ENCODE results near the gene ANO4.

Gene ANO4

GRCh38 chr12:100899301-100899700, 104.7 kb downstream of the ANO4 start:
- Histone ChIP-seq H3K4me1 (ENCODE audit: control insufficient read depth in 2 of 2, insufficient read depth in 2 of 2, low read length in 2 of 2) (no peaks in the 10 kb centered on the region), H3K9me3 (ENCODE audit: control insufficient read depth in 2 of 2, low read length in 2 of 2) (no peaks in the 10 kb centered on the region), H3K4me3 (ENCODE audit: low read length in 2 of 2) (no peak overlapping the region), H3K36me3 (ENCODE audit: control insufficient read depth in 2 of 2, insufficient read depth in 2 of 2, low read length in 2 of 2) (no peaks in the 10 kb centered on the region), H3K27me3 (ENCODE audit: control insufficient read depth in 2 of 2, insufficient read depth in 2 of 2, low read length in 2 of 2) (no peaks in the 10 kb centered on the region), H3K9ac (ENCODE audit: low read depth in 1 of 2, low read length in 2 of 2) (no peak overlapping the region), H3K27ac (ENCODE audit: low read depth in 2 of 2, low read length in 2 of 2) (no peak overlapping the region)

GRCh38 chr12:100900808-100901207, 106.2 kb downstream of the ANO4 start:
- H3K4me3 ChIP-seq (ENCODE audit: low read length in 2 of 2) = no peak overlapping the region
- H3K27me3 ChIP-seq (ENCODE audit: control insufficient read depth in 2 of 2, insufficient read depth in 2 of 2, low read length in 2 of 2) = no peaks in the 10 kb centered on the region
- no peaks in the 10 kb centered on the region for H3K4me1 ChIP-seq (ENCODE audit: control insufficient read depth in 2 of 2, insufficient read depth in 2 of 2, low read length in 2 of 2)
- no peak overlapping the region for H3K9ac ChIP-seq (ENCODE audit: low read depth in 1 of 2, low read length in 2 of 2)
- no peaks in the 10 kb centered on the region for H3K36me3 ChIP-seq (ENCODE audit: control insufficient read depth in 2 of 2, insufficient read depth in 2 of 2, low read length in 2 of 2)
- no peak overlapping the region for H3K27ac ChIP-seq (ENCODE audit: low read depth in 2 of 2, low read length in 2 of 2)
- H3K9me3 ChIP-seq (ENCODE audit: control insufficient read depth in 2 of 2, low read length in 2 of 2) = no peaks in the 10 kb centered on the region

- H3K4me3 ChIP-seq (ENCODE audit: low read length in 2 of 2) = no peak overlapping the region
- H3K4me1 ChIP-seq (ENCODE audit: control insufficient read depth in 2 of 2, insufficient read depth in 2 of 2, low read length in 2 of 2) = no peaks in the 10 kb centered on the region
- no peaks in the 10 kb centered on the region for H3K27me3 ChIP-seq (ENCODE audit: control insufficient read depth in 2 of 2, insufficient read depth in 2 of 2, low read length in 2 of 2)
- no peaks in the 10 kb centered on the region for H3K36me3 ChIP-seq (ENCODE audit: control insufficient read depth in 2 of 2, insufficient read depth in 2 of 2, low read length in 2 of 2)
- no peak overlapping the region for H3K27ac ChIP-seq (ENCODE audit: low read depth in 2 of 2, low read length in 2 of 2)
- no peaks in the 10 kb centered on the region for H3K9me3 ChIP-seq (ENCODE audit: control insufficient read depth in 2 of 2, low read length in 2 of 2)
- H3K9ac ChIP-seq (ENCODE audit: low read depth in 1 of 2, low read length in 2 of 2) = no peak overlapping the region
Observed at GRCh38 chr12:100901266-100901665, 106.7 kb downstream of the ANO4 start.

- Histone ChIP-seq H3K27ac (ENCODE audit: low read depth in 2 of 2, low read length in 2 of 2) (no peak overlapping the region), H3K36me3 (ENCODE audit: control insufficient read depth in 2 of 2, insufficient read depth in 2 of 2, low read length in 2 of 2) (no peaks in the 10 kb centered on the region), H3K27me3 (ENCODE audit: control insufficient read depth in 2 of 2, insufficient read depth in 2 of 2, low read length in 2 of 2) (no peaks in the 10 kb centered on the region), H3K9ac (ENCODE audit: low read depth in 1 of 2, low read length in 2 of 2) (no peak overlapping the region), H3K4me3 (ENCODE audit: low read length in 2 of 2) (no peak overlapping the region), H3K4me1 (ENCODE audit: control insufficient read depth in 2 of 2, insufficient read depth in 2 of 2, low read length in 2 of 2) (no peaks in the 10 kb centered on the region), H3K9me3 (ENCODE audit: control insufficient read depth in 2 of 2, low read length in 2 of 2) (no peaks in the 10 kb centered on the region)
Observed at GRCh38 chr12:100904270-100904669, 109.7 kb downstream of the ANO4 start.

GRCh38 chr12:100908501-100908900, 113.9 kb downstream of the ANO4 start:
- no peaks in the 10 kb centered on the region for H3K4me1 ChIP-seq (ENCODE audit: control insufficient read depth in 2 of 2, insufficient read depth in 2 of 2, low read length in 2 of 2)
- no peaks in the 10 kb centered on the region for H3K9me3 ChIP-seq (ENCODE audit: control insufficient read depth in 2 of 2, low read length in 2 of 2)
- no peak overlapping the region for H3K27ac ChIP-seq (ENCODE audit: low read depth in 2 of 2, low read length in 2 of 2)
- H3K27me3 ChIP-seq (ENCODE audit: control insufficient read depth in 2 of 2, insufficient read depth in 2 of 2, low read length in 2 of 2) = no peaks in the 10 kb centered on the region
- no peak overlapping the region for H3K4me3 ChIP-seq (ENCODE audit: low read length in 2 of 2)
- no peak overlapping the region for H3K9ac ChIP-seq (ENCODE audit: low read depth in 1 of 2, low read length in 2 of 2)
- no peaks in the 10 kb centered on the region for H3K36me3 ChIP-seq (ENCODE audit: control insufficient read depth in 2 of 2, insufficient read depth in 2 of 2, low read length in 2 of 2)

- no peaks in the 10 kb centered on the region for H3K36me3 ChIP-seq (ENCODE audit: control insufficient read depth in 2 of 2, insufficient read depth in 2 of 2, low read length in 2 of 2)
- no peak overlapping the region for H3K9ac ChIP-seq (ENCODE audit: low read depth in 1 of 2, low read length in 2 of 2)
- H3K4me1 ChIP-seq (ENCODE audit: control insufficient read depth in 2 of 2, insufficient read depth in 2 of 2, low read length in 2 of 2) = no peaks in the 10 kb centered on the region
- H3K9me3 ChIP-seq (ENCODE audit: control insufficient read depth in 2 of 2, low read length in 2 of 2) = no peaks in the 10 kb centered on the region
- no peak overlapping the region for H3K4me3 ChIP-seq (ENCODE audit: low read length in 2 of 2)
- H3K27me3 ChIP-seq (ENCODE audit: control insufficient read depth in 2 of 2, insufficient read depth in 2 of 2, low read length in 2 of 2) = no peaks in the 10 kb centered on the region
- H3K27ac ChIP-seq (ENCODE audit: low read depth in 2 of 2, low read length in 2 of 2) = no peak overlapping the region
Observed at GRCh38 chr12:100913872-100914592, 119.5 kb downstream of the ANO4 start.

GRCh38 chr12:100919116-100919515, 124.5 kb downstream of the ANO4 start:
- no peak overlapping the region for H3K9ac ChIP-seq (ENCODE audit: low read depth in 1 of 2, low read length in 2 of 2)
- H3K27me3 ChIP-seq (ENCODE audit: control insufficient read depth in 2 of 2, insufficient read depth in 2 of 2, low read length in 2 of 2) = no peaks in the 10 kb centered on the region
- no peak overlapping the region for H3K27ac ChIP-seq (ENCODE audit: low read depth in 2 of 2, low read length in 2 of 2)
- H3K4me1 ChIP-seq (ENCODE audit: control insufficient read depth in 2 of 2, insufficient read depth in 2 of 2, low read length in 2 of 2) = no peaks in the 10 kb centered on the region
- H3K9me3 ChIP-seq (ENCODE audit: control insufficient read depth in 2 of 2, low read length in 2 of 2) = no peaks in the 10 kb centered on the region
- H3K36me3 ChIP-seq (ENCODE audit: control insufficient read depth in 2 of 2, insufficient read depth in 2 of 2, low read length in 2 of 2) = no peaks in the 10 kb centered on the region
- no peak overlapping the region for H3K4me3 ChIP-seq (ENCODE audit: low read length in 2 of 2)

GRCh38 chr12:100920493-100920892, 125.9 kb downstream of the ANO4 start:
- H3K9ac ChIP-seq (ENCODE audit: low read depth in 1 of 2, low read length in 2 of 2) = no peak overlapping the region
- H3K27me3 ChIP-seq (ENCODE audit: control insufficient read depth in 2 of 2, insufficient read depth in 2 of 2, low read length in 2 of 2) = no peaks in the 10 kb centered on the region
- H3K4me3 ChIP-seq (ENCODE audit: low read length in 2 of 2) = no peak overlapping the region
- H3K9me3 ChIP-seq (ENCODE audit: control insufficient read depth in 2 of 2, low read length in 2 of 2) = no peaks in the 10 kb centered on the region
- H3K27ac ChIP-seq (ENCODE audit: low read depth in 2 of 2, low read length in 2 of 2) = no peak overlapping the region
- no peaks in the 10 kb centered on the region for H3K36me3 ChIP-seq (ENCODE audit: control insufficient read depth in 2 of 2, insufficient read depth in 2 of 2, low read length in 2 of 2)
- no peaks in the 10 kb centered on the region for H3K4me1 ChIP-seq (ENCODE audit: control insufficient read depth in 2 of 2, insufficient read depth in 2 of 2, low read length in 2 of 2)

GRCh38 chr12:100926669-100927248, 132.2 kb downstream of the ANO4 start:
- no peaks in the 10 kb centered on the region for H3K9me3 ChIP-seq (ENCODE audit: control insufficient read depth in 2 of 2, low read length in 2 of 2)
- no peak overlapping the region for H3K27ac ChIP-seq (ENCODE audit: low read depth in 2 of 2, low read length in 2 of 2)
- H3K4me1 ChIP-seq (ENCODE audit: control insufficient read depth in 2 of 2, insufficient read depth in 2 of 2, low read length in 2 of 2) = no peaks in the 10 kb centered on the region
- H3K27me3 ChIP-seq (ENCODE audit: control insufficient read depth in 2 of 2, insufficient read depth in 2 of 2, low read length in 2 of 2) = no peaks in the 10 kb centered on the region
- no peaks in the 10 kb centered on the region for H3K36me3 ChIP-seq (ENCODE audit: control insufficient read depth in 2 of 2, insufficient read depth in 2 of 2, low read length in 2 of 2)
- no peak overlapping the region for H3K4me3 ChIP-seq (ENCODE audit: low read length in 2 of 2)
- no peak overlapping the region for H3K9ac ChIP-seq (ENCODE audit: low read depth in 1 of 2, low read length in 2 of 2)

GRCh38 chr12:100927826-100928225, 133.2 kb downstream of the ANO4 start:
- Histone ChIP-seq H3K4me1 (ENCODE audit: control insufficient read depth in 2 of 2, insufficient read depth in 2 of 2, low read length in 2 of 2) (no peaks in the 10 kb centered on the region), H3K9me3 (ENCODE audit: control insufficient read depth in 2 of 2, low read length in 2 of 2) (no peaks in the 10 kb centered on the region), H3K27me3 (ENCODE audit: control insufficient read depth in 2 of 2, insufficient read depth in 2 of 2, low read length in 2 of 2) (no peaks in the 10 kb centered on the region), H3K9ac (ENCODE audit: low read depth in 1 of 2, low read length in 2 of 2) (no peak overlapping the region), H3K27ac (ENCODE audit: low read depth in 2 of 2, low read length in 2 of 2) (no peak overlapping the region), H3K36me3 (ENCODE audit: control insufficient read depth in 2 of 2, insufficient read depth in 2 of 2, low read length in 2 of 2) (no peaks in the 10 kb centered on the region), H3K4me3 (ENCODE audit: low read length in 2 of 2) (no peak overlapping the region)

Data from mucosa of rectum (tissue), 2 donors.